ENCODE data around the gene MYL10. TPM values are rescaled to one million over a fixed set of nuclear protein-coding genes. Genes with fewer than 3 reads are reported as not detected.
"Not testable (repeated sequence)": the region's sequence is repeated elsewhere in the genome, so short reads cannot be mapped to it uniquely, and the experiment has no call there.

MYL10 gene
- total RNA-seq, 2 donors from 2014 or later, result not detected

GRCh38 chr7:101618207-101618839 lies 10.8 kb downstream of the MYL10 start:
- Mint-ChIP-seq H3K4me1 (no peaks in the 10 kb centered on the region), H3K27ac (no peak overlapping the region), H3K27me3 (peaks cover 11% of the 10 kb centered on the region), H3K36me3 (ENCODE audit: low read depth) (no peaks in the 10 kb centered on the region), H3K4me3 (no peak overlapping the region), H3K9me3 (no peaks in the 10 kb centered on the region)
- ATAC-seq (replicated peaks), result no peak

GRCh38 chr7:101617451-101618206 lies 11.5 kb downstream of the MYL10 start:
- no peak overlapping the region for H3K4me3 Mint-ChIP-seq
- no peak for ATAC-seq (replicated peaks)
- H3K9me3 Mint-ChIP-seq, result no peaks in the 10 kb centered on the region
- peaks cover 14% of the 10 kb centered on the region for H3K27me3 Mint-ChIP-seq
- H3K27ac Mint-ChIP-seq, result no peak overlapping the region
- H3K4me1 Mint-ChIP-seq, result no peaks in the 10 kb centered on the region
- no peaks in the 10 kb centered on the region for H3K36me3 Mint-ChIP-seq (ENCODE audit: low read depth)

- ATAC-seq (replicated peaks), result no peak
- Mint-ChIP-seq H3K4me3 (no peak overlapping the region), H3K9me3 (no peaks in the 10 kb centered on the region), H3K27ac (no peak overlapping the region), H3K4me1 (no peaks in the 10 kb centered on the region), H3K36me3 (ENCODE audit: low read depth) (no peaks in the 10 kb centered on the region), H3K27me3 (peaks cover 15% of the 10 kb centered on the region)
Observed at GRCh38 chr7:101615446-101615845, 13.7 kb downstream of the MYL10 start.

GRCh38 chr7:101614939-101615302 lies 14.2 kb downstream of the MYL10 start:
- peaks cover 15% of the 10 kb centered on the region for H3K27me3 Mint-ChIP-seq
- ATAC-seq (replicated peaks), result no peak
- no peak overlapping the region for H3K27ac Mint-ChIP-seq
- H3K4me1 Mint-ChIP-seq, result no peaks in the 10 kb centered on the region
- H3K9me3 Mint-ChIP-seq, result no peaks in the 10 kb centered on the region
- no peak overlapping the region for H3K4me3 Mint-ChIP-seq
- no peaks in the 10 kb centered on the region for H3K36me3 Mint-ChIP-seq (ENCODE audit: low read depth)

GRCh38 chr7:101614098-101614938 lies 14.8 kb downstream of the MYL10 start:
- no peaks in the 10 kb centered on the region for H3K4me1 Mint-ChIP-seq
- no peak for ATAC-seq (replicated peaks)

GRCh38 chr7:101612885-101613515 lies 16.1 kb downstream of the MYL10 start:
- H3K4me3 Mint-ChIP-seq, result no peak overlapping the region
- H3K27me3 Mint-ChIP-seq, result peaks cover 15% of the 10 kb centered on the region
- ATAC-seq (replicated peaks), result no peak
- H3K36me3 Mint-ChIP-seq (ENCODE audit: low read depth), result no peaks in the 10 kb centered on the region
- no peaks in the 10 kb centered on the region for H3K9me3 Mint-ChIP-seq
- no peak overlapping the region for H3K27ac Mint-ChIP-seq
- H3K4me1 Mint-ChIP-seq, result no peaks in the 10 kb centered on the region

More at GRCh38 chr7:101614098-101614938, 14.8 kb downstream of the MYL10 start:
- no peaks in the 10 kb centered on the region for H3K9me3 Mint-ChIP-seq
- H3K27ac Mint-ChIP-seq, result no peak overlapping the region
- no peaks in the 10 kb centered on the region for H3K36me3 Mint-ChIP-seq (ENCODE audit: low read depth)
- no peak overlapping the region for H3K4me3 Mint-ChIP-seq
- H3K27me3 Mint-ChIP-seq, result peaks cover 15% of the 10 kb centered on the region

- H3K4me3 Mint-ChIP-seq, result no peak overlapping the region
- ATAC-seq (replicated peaks), result no peak
- no peak overlapping the region for H3K27ac Mint-ChIP-seq
- peaks cover 4% of the 10 kb centered on the region for H3K27me3 Mint-ChIP-seq
- no peaks in the 10 kb centered on the region for H3K9me3 Mint-ChIP-seq
- H3K36me3 Mint-ChIP-seq (ENCODE audit: low read depth), result no peaks in the 10 kb centered on the region
- H3K4me1 Mint-ChIP-seq, result no peaks in the 10 kb centered on the region
Observed at GRCh38 chr7:101608772-101609713, 20.1 kb downstream of the MYL10 start.

GRCh38 chr7:101606498-101606923 lies 22.6 kb downstream of the MYL10 start:
- H3K27me3 Mint-ChIP-seq, result no peaks in the 10 kb centered on the region
- no peak overlapping the region for H3K4me3 Mint-ChIP-seq
- no peaks in the 10 kb centered on the region for H3K9me3 Mint-ChIP-seq
- H3K36me3 Mint-ChIP-seq (ENCODE audit: low read depth), result no peaks in the 10 kb centered on the region
- ATAC-seq (replicated peaks), result no peak
- no peaks in the 10 kb centered on the region for H3K4me1 Mint-ChIP-seq
- H3K27ac Mint-ChIP-seq, result no peak overlapping the region

- H3K27ac Mint-ChIP-seq, result no peak overlapping the region
Observed at GRCh38 chr7:101605611-101606497, 23.2 kb downstream of the MYL10 start.

GRCh38 chr7:101604934-101605332 lies 24.2 kb downstream of the MYL10 start:
- H3K9me3 Mint-ChIP-seq; H3K36me3 Mint-ChIP-seq (ENCODE audit: low read depth); H3K4me1 Mint-ChIP-seq; ATAC-seq (replicated peaks); H3K4me3 Mint-ChIP-seq; H3K27ac Mint-ChIP-seq; H3K27me3 Mint-ChIP-seq: not testable (repeated sequence)

More at GRCh38 chr7:101605611-101606497, 23.2 kb downstream of the MYL10 start:
- ATAC-seq (replicated peaks), result no peak
- Mint-ChIP-seq H3K27me3 (no peaks in the 10 kb centered on the region), H3K36me3 (ENCODE audit: low read depth) (no peaks in the 10 kb centered on the region), H3K4me1 (no peaks in the 10 kb centered on the region), H3K4me3 (no peak overlapping the region), H3K9me3 (no peaks in the 10 kb centered on the region)

GRCh38 chr7:101604331-101604933 lies 24.7 kb downstream of the MYL10 start:
- Mint-ChIP-seq H3K27me3 (no peaks in the 10 kb centered on the region), H3K36me3 (ENCODE audit: low read depth) (no peaks in the 10 kb centered on the region), H3K27ac (no peak overlapping the region), H3K4me1 (no peaks in the 10 kb centered on the region), H3K4me3 (no peak overlapping the region), H3K9me3 (no peaks in the 10 kb centered on the region)
- no peak for ATAC-seq (replicated peaks)

- Mint-ChIP-seq H3K27me3 (no peaks in the 10 kb centered on the region), H3K4me1 (no peaks in the 10 kb centered on the region), H3K36me3 (ENCODE audit: low read depth) (no peaks in the 10 kb centered on the region), H3K27ac (no peak overlapping the region), H3K9me3 (no peaks in the 10 kb centered on the region), H3K4me3 (no peak overlapping the region)
- ATAC-seq (replicated peaks), result peak; percentile 88
Observed at GRCh38 chr7:101602484-101603241, 26.4 kb downstream of the MYL10 start.
